ENCODE results near the gene ADRB2.

DNA sequence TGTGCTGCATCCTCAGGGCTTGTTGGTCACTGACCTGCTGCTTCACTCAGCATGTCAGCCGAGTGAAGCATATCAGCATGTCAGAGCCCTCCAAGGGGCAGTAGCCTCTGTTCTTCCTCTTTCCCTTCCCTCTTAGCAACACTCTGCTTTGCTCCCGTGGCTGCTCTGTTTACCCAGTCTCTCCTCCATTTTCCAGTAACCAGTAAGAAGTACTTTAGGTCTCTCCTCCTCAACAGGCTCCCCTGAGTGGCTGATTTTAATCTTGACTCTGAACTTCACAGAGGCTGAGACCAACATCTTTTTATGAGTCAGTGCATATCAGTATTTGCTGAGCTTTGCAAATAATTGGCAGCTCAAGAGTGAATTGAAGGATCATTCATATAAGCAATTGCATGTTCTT is 18.6 kb upstream of the ADRB2 start:
- TF ChIP-seq, protein P1, sequence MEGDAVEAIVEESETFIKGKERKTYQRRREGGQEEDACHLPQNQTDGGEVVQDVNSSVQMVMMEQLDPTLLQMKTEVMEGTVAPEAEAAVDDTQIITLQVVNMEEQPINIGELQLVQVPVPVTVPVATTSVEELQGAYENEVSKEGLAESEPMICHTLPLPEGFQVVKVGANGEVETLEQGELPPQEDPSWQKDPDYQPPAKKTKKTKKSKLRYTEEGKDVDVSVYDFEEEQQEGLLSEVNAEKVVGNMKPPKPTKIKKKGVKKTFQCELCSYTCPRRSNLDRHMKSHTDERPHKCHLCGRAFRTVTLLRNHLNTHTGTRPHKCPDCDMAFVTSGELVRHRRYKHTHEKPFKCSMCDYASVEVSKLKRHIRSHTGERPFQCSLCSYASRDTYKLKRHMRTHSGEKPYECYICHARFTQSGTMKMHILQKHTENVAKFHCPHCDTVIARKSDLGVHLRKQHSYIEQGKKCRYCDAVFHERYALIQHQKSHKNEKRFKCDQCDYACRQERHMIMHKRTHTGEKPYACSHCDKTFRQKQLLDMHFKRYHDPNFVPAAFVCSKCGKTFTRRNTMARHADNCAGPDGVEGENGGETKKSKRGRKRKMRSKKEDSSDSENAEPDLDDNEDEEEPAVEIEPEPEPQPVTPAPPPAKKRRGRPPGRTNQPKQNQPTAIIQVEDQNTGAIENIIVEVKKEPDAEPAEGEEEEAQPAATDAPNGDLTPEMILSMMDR (IDR thresholded peaks at IDR 0.05), result no peak
- no peak for TF ChIP-seq POLR2A (IDR thresholded peaks at IDR 0.05)
